KOPT-K1 (cell line): ENCODE data around the gene CELF2.

Experiments
- H3K27ac ChIP-seq: fragments of 200-600 bp; sonication (generic); 2 replicates; pipeline ENCODE4 v1.5.1; 2016; ENCODE audit warnings: antibody characterized with exemption, mild to moderate bottlenecking, low read depth, low read length; ENCODE audit not compliant: poor library complexity, severe bottlenecking
- H3K36me3 ChIP-seq: fragments of 200-600 bp; sonication (generic); 2 replicates; pipeline ENCODE4 v1.5.1; 2017; ENCODE audit warnings: antibody characterized with exemption, mild to moderate bottlenecking, low read length, moderate library complexity; ENCODE audit not compliant: insufficient read depth
- H3K9me3 ChIP-seq: fragments of 200-600 bp; sonication (generic); 2 replicates; pipeline ENCODE4 v1.5.1; 2017; ENCODE audit warnings: antibody characterized with exemption, low read length, mild to moderate bottlenecking; ENCODE audit not compliant: insufficient read depth, poor library complexity, severe bottlenecking

The CELF2 gene

DNA sequence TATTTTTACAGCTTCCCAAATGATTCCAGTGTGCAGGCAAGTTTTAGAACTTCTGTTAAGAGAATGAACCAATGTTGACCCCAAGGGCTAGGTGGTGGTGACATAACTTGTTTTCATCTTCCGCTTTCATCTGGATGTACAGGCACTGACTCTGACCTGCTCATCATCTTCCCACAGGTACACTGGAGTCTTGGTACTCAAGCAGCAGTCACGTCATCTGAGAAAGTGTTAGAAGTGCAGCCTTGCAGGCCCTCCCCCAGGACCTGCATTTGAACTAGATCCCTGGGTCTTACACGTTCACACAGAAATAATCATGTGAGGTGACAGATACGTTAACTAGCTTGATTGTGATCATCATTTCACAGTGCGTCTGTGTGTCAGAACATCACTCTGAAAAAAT is 212.2 kb downstream of the CELF2 start:
- Histone ChIP-seq H3K9me3 (no peaks in the 10 kb centered on the region), H3K36me3 (peaks cover 84% of the 10 kb centered on the region), H3K27ac (no peak overlapping the region)

DNA sequence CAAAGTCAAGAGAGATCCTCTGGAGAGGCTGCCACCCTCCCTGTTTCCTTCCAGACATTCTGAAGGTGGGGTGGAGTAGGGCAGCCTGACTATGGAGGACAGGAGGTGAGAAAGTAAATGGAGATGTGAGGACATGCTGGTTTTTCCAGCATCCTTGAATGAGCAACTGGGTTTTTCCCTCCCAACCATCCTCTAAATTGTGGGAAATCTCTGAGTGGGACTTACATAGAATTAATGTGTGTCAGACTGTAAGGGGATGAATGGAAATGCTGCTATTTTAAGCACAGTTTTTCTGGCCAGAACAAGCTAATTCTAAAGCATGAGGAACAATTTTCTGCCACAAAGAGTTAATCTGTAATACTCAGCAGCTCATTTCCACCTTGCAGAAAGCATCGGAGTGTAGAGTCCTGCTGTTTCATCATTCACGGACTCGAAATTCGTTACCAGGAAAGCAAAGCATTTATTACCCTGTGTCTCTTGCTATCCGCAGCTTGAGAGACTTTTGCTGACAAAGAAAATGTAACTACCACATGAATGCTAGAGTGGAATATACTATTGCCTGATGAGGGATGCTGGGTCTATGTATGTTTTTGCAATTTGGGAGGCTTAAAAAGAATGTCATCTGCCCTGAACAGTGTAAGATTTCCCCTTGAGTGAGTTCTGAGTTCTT is 213.0 kb downstream of the CELF2 start:
- Histone ChIP-seq H3K27ac (no peak overlapping the region), H3K9me3 (no peaks in the 10 kb centered on the region), H3K36me3 (peaks cover 81% of the 10 kb centered on the region)

DNA sequence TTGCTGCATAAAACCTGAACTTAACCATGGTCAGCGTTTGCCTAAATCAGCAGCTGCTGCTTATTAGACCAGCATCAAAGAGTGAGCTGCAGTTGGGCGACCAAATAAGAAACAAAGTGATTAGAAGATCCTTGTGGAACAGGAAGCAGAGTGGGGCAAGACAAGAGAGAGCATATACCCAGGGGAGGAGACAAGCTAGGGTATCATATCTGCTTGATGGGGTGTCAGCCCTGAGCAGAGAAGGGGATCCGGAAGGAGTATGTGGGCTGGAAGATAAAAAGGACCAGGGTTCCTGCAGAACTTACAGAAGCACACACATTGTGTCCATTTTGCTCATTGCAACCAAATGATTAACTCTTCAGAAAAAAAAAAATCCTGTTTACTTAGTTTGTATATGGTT is 213.6 kb downstream of the CELF2 start:
- Histone ChIP-seq H3K36me3 (peaks cover 75% of the 10 kb centered on the region), H3K27ac (no peak overlapping the region), H3K9me3 (no peaks in the 10 kb centered on the region)

DNA sequence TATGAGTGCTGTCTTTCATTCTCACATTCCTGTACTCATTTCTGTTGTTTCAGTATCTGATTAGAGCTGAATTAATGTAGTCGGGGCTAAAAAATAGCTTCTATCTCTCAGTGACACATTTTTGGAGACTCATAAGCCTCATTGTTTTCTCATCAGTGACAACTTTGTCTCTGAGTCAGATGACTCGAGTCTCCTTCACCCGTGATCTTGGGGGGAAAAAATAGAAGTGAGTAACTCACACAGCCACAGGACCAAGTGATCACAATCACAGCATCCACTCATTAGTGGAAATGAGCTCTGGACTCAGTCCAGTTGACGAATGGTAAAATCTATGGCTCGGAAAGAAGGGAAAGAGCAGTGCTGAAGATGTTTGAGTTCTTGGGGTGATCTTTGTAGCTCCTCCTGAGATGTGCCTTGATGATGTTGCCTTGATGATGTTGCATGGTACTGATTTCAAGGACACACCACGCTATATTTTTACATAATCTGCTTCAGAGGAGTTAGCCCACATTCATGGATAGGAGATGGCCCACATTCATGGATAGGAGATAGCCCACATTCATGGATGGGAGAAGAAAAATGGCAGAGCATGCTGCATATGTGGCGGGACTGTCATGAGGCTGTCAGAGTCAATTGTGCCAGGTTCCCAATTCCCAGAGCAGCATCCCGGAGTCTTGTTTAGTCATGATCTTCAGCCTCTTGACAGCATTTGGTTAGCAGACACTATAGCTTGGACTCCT is 214.7 kb downstream of the CELF2 start:
- H3K9me3 ChIP-seq, result no peaks in the 10 kb centered on the region
- no peak overlapping the region for H3K27ac ChIP-seq
- peaks cover 64% of the 10 kb centered on the region for H3K36me3 ChIP-seq

DNA sequence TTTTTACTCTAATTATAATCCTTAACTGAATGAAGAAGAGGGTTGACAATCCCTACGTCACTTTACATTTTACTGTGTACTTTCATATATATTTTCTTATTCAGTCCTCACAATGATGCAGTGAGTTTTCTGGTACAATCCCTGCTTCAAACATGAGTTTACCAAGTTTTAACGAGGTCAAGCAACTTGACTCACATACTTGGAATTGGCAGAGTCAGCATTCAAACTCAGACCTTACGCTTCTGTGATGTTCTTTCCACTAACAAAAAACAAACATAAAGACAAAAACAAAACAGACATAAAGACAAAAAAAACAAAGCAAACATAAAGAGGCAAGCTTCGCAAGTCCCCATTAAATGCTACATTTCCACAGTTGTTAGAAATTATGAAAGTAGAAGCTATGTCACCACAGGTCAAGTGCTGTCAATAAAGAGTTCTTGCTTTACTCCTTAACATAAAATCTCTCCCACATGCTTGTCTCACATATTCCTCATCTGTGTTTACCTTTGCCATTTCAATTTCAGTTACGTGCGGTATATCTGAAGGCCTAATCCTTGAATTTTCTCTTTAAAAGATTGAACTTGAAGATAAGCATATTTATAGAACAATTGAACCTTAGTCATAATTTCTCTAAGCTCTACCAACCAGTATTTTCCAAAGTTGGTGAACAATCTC is 217.3 kb downstream of the CELF2 start:
- H3K27ac ChIP-seq, result no peak overlapping the region
- H3K36me3 ChIP-seq, result peaks cover 41% of the 10 kb centered on the region
- H3K9me3 ChIP-seq, result no peaks in the 10 kb centered on the region

DNA sequence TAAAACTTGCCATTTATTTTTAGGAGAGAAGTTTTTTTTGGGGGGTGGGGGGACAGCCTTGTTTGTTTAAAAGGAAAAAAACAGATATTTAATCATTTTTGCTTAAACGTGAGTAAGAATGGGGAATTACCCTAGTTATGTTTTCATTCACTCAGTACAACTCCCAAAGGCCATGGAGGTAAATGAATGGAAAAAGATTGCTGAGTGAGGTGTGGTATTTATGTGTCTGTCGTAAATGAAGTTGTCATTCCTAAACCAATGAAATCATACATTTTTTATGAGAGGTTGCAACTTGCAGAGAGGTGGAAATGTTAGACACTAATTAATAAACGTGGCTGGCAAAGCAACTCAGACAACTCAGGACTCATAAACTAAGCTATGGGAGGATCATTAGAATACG is 218.1 kb downstream of the CELF2 start:
- peaks cover 41% of the 10 kb centered on the region for H3K36me3 ChIP-seq
- no peaks in the 10 kb centered on the region for H3K9me3 ChIP-seq
- peak overlapping the region; percentile 11 for H3K27ac ChIP-seq

DNA sequence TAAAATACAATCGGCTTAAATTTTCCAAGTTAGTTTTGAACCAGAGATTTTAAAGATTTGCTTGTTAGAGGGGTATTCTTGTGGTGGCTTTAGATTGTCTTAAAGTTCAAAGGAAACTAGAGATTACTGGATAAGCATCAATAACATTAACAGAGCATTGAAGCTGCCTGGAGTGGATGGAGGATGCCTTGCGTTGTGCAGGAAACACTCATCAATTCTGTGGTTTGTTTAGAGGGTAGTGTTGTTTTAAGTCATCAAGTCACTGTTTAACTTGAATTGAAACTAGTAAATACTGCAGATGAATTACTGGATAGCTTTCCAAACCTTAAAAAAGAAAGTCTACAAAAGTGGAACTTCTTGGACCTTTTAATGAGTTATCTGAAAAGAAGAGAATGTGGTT is 218.6 kb downstream of the CELF2 start:
- H3K27ac ChIP-seq, result peak overlapping the region; percentile 11
- no peaks in the 10 kb centered on the region for H3K9me3 ChIP-seq
- H3K36me3 ChIP-seq, result peaks cover 38% of the 10 kb centered on the region

DNA sequence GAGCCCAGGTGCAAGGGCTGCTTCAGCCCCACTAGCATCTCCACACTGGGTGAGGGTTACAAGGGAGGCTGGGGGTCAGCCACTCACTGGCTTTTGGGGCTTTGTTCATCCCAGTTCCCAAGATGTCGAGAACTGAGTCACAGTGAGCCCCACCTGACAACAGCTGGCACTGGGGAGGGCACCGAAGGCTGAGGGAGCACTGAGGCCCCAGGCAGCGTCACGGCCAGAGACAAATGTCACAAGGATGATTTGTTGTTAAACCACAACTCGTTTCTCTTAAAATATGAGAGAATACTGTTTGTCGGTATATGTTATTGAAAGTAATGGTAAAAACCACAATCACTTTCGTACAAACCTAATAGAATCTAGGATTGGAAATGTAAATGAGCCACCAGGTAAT is 219.9 kb downstream of the CELF2 start:
- peaks cover 29% of the 10 kb centered on the region for H3K36me3 ChIP-seq
- H3K27ac ChIP-seq, result peak overlapping the region; percentile 39
- H3K9me3 ChIP-seq, result no peaks in the 10 kb centered on the region

DNA sequence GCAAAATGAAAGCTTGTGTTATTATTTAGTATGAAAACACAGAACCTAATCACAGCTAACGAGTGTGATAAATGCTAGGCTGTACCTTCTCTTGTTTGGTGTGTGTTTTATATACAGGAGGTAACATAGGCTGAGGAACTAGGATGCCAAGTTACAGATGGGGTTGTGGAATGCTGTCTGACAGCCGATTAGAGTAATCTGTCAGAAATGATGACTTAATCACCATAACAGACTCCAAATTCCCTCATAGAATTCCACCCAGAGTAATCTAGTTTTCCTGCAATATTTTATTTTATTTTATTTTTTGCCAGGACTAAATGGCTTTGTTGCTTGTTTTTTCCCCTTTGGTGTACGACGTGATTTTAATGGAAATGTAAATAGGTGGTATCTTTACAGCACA is 221.2 kb downstream of the CELF2 start:
- no peaks in the 10 kb centered on the region for H3K9me3 ChIP-seq
- peaks cover 28% of the 10 kb centered on the region for H3K36me3 ChIP-seq
- H3K27ac ChIP-seq, result no peak overlapping the region

DNA sequence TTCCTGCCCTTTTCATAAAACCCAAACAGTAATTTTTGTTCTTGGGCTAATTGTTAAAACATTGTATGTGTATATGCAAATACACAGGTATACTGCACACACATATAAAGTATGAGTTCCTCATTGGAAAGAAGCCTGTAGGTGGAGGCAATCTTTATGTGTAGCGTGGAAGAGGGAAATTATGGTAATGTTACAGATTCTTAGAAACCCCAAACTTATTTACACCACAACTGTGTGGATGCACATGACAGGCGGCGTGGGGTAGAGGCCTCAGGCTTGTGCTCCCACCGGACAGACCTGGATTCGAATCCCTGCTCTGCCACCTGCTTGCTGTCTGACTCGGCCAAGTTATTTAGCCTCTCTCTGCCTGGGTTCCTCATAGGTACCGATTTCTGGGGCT is 223.0 kb downstream of the CELF2 start:
- no peak overlapping the region for H3K27ac ChIP-seq
- H3K9me3 ChIP-seq, result no peaks in the 10 kb centered on the region
- H3K36me3 ChIP-seq, result peaks cover 38% of the 10 kb centered on the region

DNA sequence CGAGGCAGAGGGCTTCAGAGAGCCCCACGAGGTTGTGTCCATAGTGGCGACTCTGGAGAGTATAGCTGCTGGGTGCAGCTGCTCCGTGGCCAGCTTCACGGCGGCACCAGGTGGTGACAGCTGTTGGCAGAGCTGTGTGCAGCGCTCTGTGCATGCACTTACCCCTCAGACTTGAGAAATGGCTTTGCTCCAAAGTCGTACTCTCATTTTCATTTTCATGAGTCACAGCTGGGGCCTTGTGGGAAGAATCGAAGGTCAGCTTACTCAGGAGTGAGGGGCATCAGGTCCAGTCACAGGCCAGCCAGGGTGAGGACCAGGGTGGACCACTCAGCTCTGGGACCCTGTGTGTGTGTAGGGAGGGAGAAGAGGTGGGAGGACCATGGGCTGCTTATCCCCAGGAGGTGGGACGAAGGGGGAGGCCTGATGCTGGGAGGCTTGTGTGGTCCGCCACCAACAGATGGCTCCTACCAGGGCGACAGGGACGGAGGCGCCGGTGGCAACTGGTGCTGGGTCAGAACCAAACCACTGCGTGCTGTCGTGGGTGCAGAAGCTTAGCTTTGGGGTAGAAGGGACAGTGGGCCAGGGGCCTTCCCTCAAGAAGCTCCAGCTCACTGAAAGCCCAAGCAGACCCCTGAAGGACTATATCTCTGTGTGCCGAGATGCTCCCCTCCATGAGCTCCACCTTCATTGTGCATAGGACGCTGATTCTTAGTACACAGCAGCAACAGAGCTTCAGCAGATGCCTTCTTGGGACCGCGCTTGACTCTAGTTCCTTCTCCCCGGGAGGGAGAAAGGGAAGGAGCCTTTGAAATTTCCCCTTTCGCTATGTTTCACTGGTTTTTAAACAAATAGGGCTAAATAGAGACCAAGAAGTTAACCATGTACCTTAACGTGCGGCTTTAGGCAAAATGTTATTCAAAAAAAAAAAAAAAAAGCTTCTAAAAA is 225.0 kb downstream of the CELF2 start:
- no peaks in the 10 kb centered on the region for H3K9me3 ChIP-seq
- H3K27ac ChIP-seq, result peak overlapping the region; percentile 15
- H3K36me3 ChIP-seq, result peaks cover 58% of the 10 kb centered on the region

DNA sequence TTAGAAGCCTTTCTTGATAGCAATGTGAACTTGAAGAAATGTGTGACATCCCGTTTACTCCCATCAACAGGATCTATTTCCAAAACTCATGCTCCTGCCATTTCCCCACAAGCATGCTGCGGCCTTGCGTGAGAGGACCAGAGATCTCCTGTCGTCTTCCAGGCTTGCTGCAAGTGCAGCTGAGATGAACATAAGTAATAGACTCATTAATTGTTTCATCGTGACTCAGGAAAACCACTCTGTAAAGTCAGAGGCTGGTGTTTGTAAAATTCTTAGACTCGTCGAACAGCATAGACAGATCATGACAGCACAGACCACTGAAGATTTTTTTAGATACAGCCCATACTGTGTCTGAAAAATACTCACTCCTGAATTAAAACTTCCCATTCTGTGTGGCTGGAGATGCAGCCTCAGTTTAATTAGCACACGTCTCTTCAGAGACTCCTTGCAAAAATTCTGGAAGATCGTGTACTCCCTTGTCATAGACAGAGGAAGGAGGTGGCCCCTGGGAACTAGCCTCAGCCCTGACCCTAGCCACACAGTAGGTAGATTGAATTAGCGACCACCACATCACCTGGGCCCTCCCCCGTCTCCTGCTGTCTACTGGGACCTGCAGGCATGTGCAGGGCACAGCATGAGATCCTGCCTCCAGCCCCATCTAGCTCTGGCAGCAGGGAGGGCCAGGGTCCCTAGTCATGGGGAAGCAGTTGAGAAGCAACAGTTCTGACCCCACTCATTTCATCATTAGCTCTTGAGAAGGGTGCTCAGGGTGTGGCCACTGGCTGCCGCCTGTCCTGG is 226.0 kb downstream of the CELF2 start:
- H3K27ac ChIP-seq, result no peak overlapping the region
- H3K9me3 ChIP-seq, result no peaks in the 10 kb centered on the region
- peaks cover 67% of the 10 kb centered on the region for H3K36me3 ChIP-seq

DNA sequence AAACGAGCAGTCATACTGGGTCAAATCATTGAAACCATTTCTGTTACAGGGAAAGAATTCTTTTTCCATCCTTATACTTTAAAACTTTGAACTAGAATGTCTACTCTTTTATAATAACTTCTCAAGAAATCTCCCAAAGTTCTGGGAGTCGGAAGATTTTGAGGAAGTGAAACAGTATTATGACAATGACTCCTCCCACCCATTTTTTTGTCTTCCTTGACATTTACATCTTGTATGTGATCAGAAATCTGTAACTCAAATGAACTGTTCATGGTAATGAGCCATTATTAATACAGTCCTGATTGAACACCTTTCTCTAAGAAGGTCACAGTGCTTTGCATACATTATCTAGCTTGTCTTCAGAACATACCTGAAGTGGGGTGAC is 227.4 kb downstream of the CELF2 start:
- peaks cover 78% of the 10 kb centered on the region for H3K36me3 ChIP-seq
- no peaks in the 10 kb centered on the region for H3K9me3 ChIP-seq
- no peak overlapping the region for H3K27ac ChIP-seq

DNA sequence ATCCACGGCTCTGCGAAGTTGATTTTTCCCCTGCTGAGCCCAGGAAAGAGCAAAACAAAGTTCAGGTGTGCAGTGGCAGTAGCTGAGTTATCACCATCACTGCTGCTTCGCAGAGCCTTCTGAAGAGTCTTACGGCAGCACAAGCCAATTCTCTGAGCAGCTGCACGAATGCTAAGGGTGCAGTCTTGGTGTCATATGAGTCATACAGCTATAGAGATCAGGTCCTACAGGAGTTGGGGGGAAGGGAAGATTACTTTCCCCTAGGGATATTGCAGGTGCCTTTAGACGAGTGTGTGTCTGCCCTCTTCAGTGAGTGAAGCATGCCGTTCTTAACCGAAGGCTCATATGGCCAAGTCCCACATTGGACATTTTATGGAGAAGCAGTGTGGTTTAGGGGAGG is 227.8 kb downstream of the CELF2 start:
- no peak overlapping the region for H3K27ac ChIP-seq
- peaks cover 78% of the 10 kb centered on the region for H3K36me3 ChIP-seq
- H3K9me3 ChIP-seq, result no peaks in the 10 kb centered on the region
